Measurements from ENCODE around the gene CCNK. TPM values are rescaled to one million over a fixed set of nuclear protein-coding genes. Genes with fewer than 3 reads are reported as not detected.

CCNK gene
- total RNA-seq, 1 donor from 2014 or later: 79.8 TPM

DNA sequence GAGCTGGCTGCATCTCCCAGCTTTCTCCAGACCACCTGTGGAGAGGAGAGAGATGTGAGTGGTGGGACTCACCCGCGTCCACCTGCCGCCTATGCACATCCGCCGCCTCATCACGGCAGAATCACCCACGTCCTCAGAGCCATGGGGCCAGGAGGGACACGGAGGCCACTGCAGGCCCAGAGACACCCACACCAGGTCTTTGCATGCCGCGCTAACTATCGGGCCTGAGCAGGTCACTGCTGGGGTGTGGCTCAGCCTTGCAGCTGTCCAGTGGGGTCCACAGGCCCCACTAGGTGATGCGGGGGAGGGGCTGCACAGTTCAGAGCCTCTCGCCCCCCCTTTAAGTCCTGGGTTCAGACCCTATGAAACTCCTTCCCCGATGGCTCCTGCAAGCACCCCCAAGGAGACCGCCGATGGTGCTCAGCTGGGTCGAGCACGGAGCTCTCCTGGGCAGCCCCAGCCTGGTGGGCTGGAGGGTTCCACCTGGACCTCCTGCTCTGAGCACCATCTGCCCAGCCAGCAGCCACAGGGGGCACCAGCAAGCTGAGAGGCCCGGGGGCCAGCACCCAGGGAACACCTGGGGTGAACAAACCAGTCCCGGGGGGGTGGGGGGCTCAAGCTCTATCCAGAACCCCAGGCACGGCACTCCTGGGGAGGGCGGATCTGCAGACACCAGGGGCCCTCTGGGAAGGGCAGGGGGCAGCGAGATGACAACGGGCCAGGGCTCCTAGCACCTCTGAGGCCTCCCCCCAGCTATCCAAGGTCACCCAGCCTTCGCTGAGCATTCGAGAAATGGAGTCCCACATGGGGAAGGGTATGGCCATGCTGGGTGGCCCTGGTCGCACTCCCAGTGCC is 34.3 kb downstream of the CCNK start:
- H3K4me1 Mint-ChIP-seq (ENCODE audit: unreplicated experiment): no peaks in the 10 kb centered on the region
- no peaks in the 10 kb centered on the region for H3K9me3 Mint-ChIP-seq (ENCODE audit: unreplicated experiment)
- no peak overlapping the region for H3K27ac Mint-ChIP-seq (ENCODE audit: unreplicated experiment)
- DNase-seq (ENCODE audit: low spot score): no peak
- peaks cover 11% of the 10 kb centered on the region for H3K36me3 Mint-ChIP-seq (ENCODE audit: low read depth, unreplicated experiment)
- TF ChIP-seq, protein P1, sequence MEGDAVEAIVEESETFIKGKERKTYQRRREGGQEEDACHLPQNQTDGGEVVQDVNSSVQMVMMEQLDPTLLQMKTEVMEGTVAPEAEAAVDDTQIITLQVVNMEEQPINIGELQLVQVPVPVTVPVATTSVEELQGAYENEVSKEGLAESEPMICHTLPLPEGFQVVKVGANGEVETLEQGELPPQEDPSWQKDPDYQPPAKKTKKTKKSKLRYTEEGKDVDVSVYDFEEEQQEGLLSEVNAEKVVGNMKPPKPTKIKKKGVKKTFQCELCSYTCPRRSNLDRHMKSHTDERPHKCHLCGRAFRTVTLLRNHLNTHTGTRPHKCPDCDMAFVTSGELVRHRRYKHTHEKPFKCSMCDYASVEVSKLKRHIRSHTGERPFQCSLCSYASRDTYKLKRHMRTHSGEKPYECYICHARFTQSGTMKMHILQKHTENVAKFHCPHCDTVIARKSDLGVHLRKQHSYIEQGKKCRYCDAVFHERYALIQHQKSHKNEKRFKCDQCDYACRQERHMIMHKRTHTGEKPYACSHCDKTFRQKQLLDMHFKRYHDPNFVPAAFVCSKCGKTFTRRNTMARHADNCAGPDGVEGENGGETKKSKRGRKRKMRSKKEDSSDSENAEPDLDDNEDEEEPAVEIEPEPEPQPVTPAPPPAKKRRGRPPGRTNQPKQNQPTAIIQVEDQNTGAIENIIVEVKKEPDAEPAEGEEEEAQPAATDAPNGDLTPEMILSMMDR (IDR thresholded peaks at IDR 0.05; ENCODE audit: unreplicated experiment): no peak
- H3K4me3 Mint-ChIP-seq (ENCODE audit: unreplicated experiment): no peak overlapping the region
- H3K27me3 Mint-ChIP-seq (ENCODE audit: unreplicated experiment): peaks cover 10% of the 10 kb centered on the region

DNA sequence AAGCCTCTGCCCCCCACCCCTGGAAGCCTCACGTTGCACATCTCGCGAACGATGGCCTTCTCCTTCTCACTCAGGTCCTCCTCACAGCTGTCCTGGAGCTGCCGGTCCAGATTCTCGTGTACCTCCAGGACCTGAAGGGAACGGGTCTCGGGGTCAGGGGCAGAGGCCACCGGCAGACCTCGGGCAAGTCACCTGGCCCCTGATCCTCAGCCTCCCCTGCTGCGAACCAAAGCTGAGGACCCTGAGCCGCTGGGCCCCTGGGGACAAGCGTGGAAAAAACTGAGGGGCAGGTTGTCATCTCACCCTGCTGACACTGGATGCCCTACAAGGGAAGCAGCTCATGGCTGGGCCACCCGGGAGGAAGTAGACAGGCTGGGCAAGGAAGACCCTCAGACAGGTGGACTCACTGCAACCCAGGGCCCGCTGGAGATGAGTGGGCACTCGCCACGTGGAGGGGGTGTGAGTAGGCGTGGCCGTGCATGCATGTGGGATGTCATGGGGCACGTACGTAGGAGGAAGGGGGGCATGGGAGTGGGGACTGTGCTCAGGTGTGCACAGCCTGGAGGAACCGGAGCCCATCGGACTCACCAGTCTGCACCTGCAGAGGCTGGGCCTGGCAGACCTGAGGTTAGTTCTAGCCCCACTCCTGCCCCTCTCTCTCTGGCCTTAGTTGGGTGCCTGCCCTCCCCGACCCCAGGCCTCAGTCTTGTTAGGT is 35.1 kb downstream of the CCNK start:
- peaks cover 15% of the 10 kb centered on the region for H3K27me3 Mint-ChIP-seq (ENCODE audit: unreplicated experiment)
- no peak overlapping the region for H3K27ac Mint-ChIP-seq (ENCODE audit: unreplicated experiment)
- no peak for DNase-seq (ENCODE audit: low spot score)
- TF ChIP-seq, protein P1 (IDR thresholded peaks at IDR 0.05; ENCODE audit: unreplicated experiment): no peak
- peaks cover 7% of the 10 kb centered on the region for H3K36me3 Mint-ChIP-seq (ENCODE audit: low read depth, unreplicated experiment)
- no peak overlapping the region for H3K4me3 Mint-ChIP-seq (ENCODE audit: unreplicated experiment)
- no peaks in the 10 kb centered on the region for H3K9me3 Mint-ChIP-seq (ENCODE audit: unreplicated experiment)
- H3K4me1 Mint-ChIP-seq (ENCODE audit: unreplicated experiment): no peaks in the 10 kb centered on the region

DNA sequence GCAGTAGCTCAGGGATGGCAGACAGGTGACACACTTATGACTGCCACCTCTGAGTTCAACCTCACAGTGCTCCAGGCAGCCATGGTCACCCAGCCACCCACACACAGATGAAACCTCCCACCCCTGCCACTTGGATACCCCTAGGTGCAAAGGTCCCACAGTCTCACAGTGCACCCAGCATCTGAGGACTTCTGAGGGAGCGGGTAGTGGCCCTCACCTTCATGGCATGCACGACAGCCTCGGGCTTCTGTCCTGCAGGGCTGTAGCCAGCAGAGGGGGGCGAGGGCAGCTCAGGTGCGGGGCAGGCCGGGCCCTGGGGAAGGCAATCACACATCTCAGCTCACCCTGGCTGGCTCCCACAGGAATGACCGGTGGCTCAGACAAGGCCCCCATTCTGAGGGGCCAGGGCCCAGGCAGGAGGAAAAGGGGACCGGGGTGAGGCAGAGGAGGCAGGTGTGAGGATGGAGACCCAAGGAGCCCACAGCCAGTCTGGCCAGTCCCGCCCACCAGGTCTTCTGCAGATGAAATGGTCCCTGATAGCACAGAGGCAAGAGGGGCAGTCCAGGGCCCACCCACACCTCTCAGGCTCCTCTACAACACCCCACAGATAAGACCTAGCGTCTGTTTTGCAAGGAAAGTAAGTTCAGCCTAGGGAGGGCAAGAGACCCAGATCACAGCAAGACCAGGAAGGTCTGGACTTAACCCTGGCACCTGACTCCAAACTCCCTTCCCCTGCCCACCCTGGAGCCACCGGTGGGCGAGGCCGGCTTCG is 35.8 kb downstream of the CCNK start:
- no peaks in the 10 kb centered on the region for H3K9me3 Mint-ChIP-seq (ENCODE audit: unreplicated experiment)
- H3K27ac Mint-ChIP-seq (ENCODE audit: unreplicated experiment): no peak overlapping the region
- no peak overlapping the region for H3K4me3 Mint-ChIP-seq (ENCODE audit: unreplicated experiment)
- peaks cover 7% of the 10 kb centered on the region for H3K36me3 Mint-ChIP-seq (ENCODE audit: low read depth, unreplicated experiment)
- no peak for DNase-seq (ENCODE audit: low spot score)
- TF ChIP-seq, protein P1 (IDR thresholded peaks at IDR 0.05; ENCODE audit: unreplicated experiment): no peak
- peaks cover 15% of the 10 kb centered on the region for H3K27me3 Mint-ChIP-seq (ENCODE audit: unreplicated experiment)
- H3K4me1 Mint-ChIP-seq (ENCODE audit: unreplicated experiment): no peaks in the 10 kb centered on the region

DNA sequence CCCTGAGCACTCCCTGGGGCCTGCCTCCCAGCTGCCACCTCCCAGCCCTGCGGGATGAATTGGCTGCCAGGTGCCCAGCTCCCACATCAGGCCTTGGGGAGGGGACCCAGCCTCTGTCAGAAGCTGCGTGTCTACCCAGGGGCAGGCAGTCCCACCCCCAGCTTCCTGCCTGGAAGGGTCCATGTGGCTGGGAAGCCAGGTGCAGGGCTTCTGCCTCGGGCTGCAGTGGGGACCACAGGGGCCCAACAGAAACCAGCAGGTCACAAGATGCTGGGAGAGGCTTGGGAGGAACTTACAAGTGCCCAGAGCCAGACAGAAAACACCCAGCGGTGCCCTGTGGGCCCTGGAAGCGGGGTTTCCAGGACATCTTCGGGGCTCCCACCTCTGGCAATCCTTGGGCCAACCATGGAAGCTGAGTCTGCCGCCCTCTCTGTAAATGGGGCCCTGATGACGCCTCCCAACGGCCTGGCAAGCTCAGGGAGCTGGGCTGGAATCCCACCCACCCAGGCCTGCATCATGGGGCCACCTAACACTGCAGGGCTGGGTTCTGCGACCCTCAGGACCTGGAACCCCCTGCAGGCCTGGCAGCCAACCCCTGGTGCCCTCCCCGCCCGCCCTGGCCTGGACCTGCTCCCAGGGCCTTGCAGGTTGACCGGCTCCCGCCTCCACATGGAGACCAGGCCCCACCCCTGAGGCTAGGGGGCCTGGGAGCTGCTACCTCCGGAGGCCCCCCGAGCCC is 36.6 kb downstream of the CCNK start:
- Mint-ChIP-seq H3K27me3 (ENCODE audit: unreplicated experiment) (peaks cover 15% of the 10 kb centered on the region), H3K4me3 (ENCODE audit: unreplicated experiment) (no peak overlapping the region), H3K4me1 (ENCODE audit: unreplicated experiment) (no peaks in the 10 kb centered on the region), H3K27ac (ENCODE audit: unreplicated experiment) (no peak overlapping the region), H3K36me3 (ENCODE audit: low read depth, unreplicated experiment) (peaks cover 4% of the 10 kb centered on the region), H3K9me3 (ENCODE audit: unreplicated experiment) (no peaks in the 10 kb centered on the region)
- TF ChIP-seq, protein P1 (IDR thresholded peaks at IDR 0.05; ENCODE audit: unreplicated experiment): no peak
- DNase-seq (ENCODE audit: low spot score): no peak

Data from endothelial cell (in vitro differentiated cells).